Medulla oblongata (tissue), 1 donor: ENCODE results near the gene SOX8.

Source experiments
- DNase-seq: peaks from one replicate; pipeline ENCODE4 v3.0.0-alpha.2; 2015; ENCODE audit errors: extremely low spot score

The SOX8 gene

GRCh38 chr16:986925-987582 is 5.5 kb downstream of the SOX8 start:
- peak; percentile 53 for DNase-seq

GRCh38 chr16:987906-988305 is 6.3 kb downstream of the SOX8 start:
- DNase-seq, result peak; percentile 79

- peak; percentile 61 for DNase-seq
Observed at GRCh38 chr16:988471-989353, 7.1 kb downstream of the SOX8 start.

- no peak for DNase-seq
Observed at GRCh38 chr16:989354-989814, 7.8 kb downstream of the SOX8 start.

GRCh38 chr16:990516-991291 is 9.1 kb downstream of the SOX8 start:
- peak; percentile 81 for DNase-seq

- no peak for DNase-seq
Observed at GRCh38 chr16:991345-991744, 9.8 kb downstream of the SOX8 start.

GRCh38 chr16:991773-992172 is 10.2 kb downstream of the SOX8 start:
- DNase-seq, result no peak

- no peak for DNase-seq
Observed at GRCh38 chr16:993731-994130, 12.2 kb downstream of the SOX8 start.

GRCh38 chr16:995087-995486 is 13.5 kb downstream of the SOX8 start:
- no peak for DNase-seq

- no peak for DNase-seq
Observed at GRCh38 chr16:995783-996182, 14.2 kb downstream of the SOX8 start.

- DNase-seq, result no peak
Observed at GRCh38 chr16:996681-997080, 15.1 kb downstream of the SOX8 start.

- DNase-seq, result no peak
Observed at GRCh38 chr16:997440-998051, 16.0 kb downstream of the SOX8 start.

- no peak for DNase-seq
Observed at GRCh38 chr16:998211-998610, 16.6 kb downstream of the SOX8 start.

- no peak for DNase-seq
Observed at GRCh38 chr16:998615-999014, 17.0 kb downstream of the SOX8 start.

- DNase-seq, result no peak
Observed at GRCh38 chr16:999677-1000076, 18.1 kb downstream of the SOX8 start.

GRCh38 chr16:1000608-1001007 is 19.0 kb downstream of the SOX8 start:
- DNase-seq, result no peak

- DNase-seq, result no peak
Observed at GRCh38 chr16:1001096-1001495, 19.5 kb downstream of the SOX8 start.

- peak; percentile 12 for DNase-seq
Observed at GRCh38 chr16:1002399-1003166, 21.0 kb downstream of the SOX8 start.

- DNase-seq, result no peak
Observed at GRCh38 chr16:1003391-1004347, 22.1 kb downstream of the SOX8 start.

- no peak for DNase-seq
Observed at GRCh38 chr16:1005286-1005685, 23.7 kb downstream of the SOX8 start.
